Dendritic cell treated with granulocyte-macrophage colony-stimulating factor and Interleukin-4, amounts not matched to agents 40 ng/mL and 50 ng/mL, for 4 days (primary cell): ENCODE measurements around the gene TPRG1.

Experiments used
- H3K27ac Mint-ChIP-seq: one replicate; pipeline ENCODE4 v1.8.0; 2022; ENCODE audit warnings: mild to moderate bottlenecking, mixed read lengths
- H3K27me3 Mint-ChIP-seq: one replicate; pipeline ENCODE4 v1.8.0; 2022; ENCODE audit warnings: mild to moderate bottlenecking, mixed read lengths
- H3K36me3 Mint-ChIP-seq: one replicate; pipeline ENCODE4 v1.8.0; 2022; ENCODE audit warnings: low read depth, mixed read lengths
- H3K4me1 Mint-ChIP-seq: one replicate; pipeline ENCODE4 v1.8.0; 2022; ENCODE audit warnings: low read depth, mixed read lengths
- H3K4me3 Mint-ChIP-seq: one replicate; pipeline ENCODE4 v1.8.0; 2022; ENCODE audit warnings: mild to moderate bottlenecking, moderate library complexity, mixed read lengths
- H3K9me3 Mint-ChIP-seq: one replicate; pipeline ENCODE4 v1.8.0; 2022; ENCODE audit warnings: mixed read lengths
- intact Hi-C: fragments of 100-400 bp; cut with micrococcal nuclease; formaldehyde crosslinking; loops from one replicate; pipeline ENCODE4 v1.15.0; 2022

TPRG1 gene

GRCh38 chr3:189267981-189268613, 96.3 kb downstream of the TPRG1 start:
- Mint-ChIP-seq H3K9me3 (no peaks in the 10 kb centered on the region), H3K4me1 (no peaks in the 10 kb centered on the region), H3K36me3 (no peaks in the 10 kb centered on the region), H3K4me3 (no peak overlapping the region), H3K27me3 (no peaks in the 10 kb centered on the region), H3K27ac (no peak overlapping the region)
- intact Hi-C loops, result no loop called here

GRCh38 chr3:189269365-189269764, 97.6 kb downstream of the TPRG1 start:
- H3K9me3 Mint-ChIP-seq, result no peaks in the 10 kb centered on the region
- no peaks in the 10 kb centered on the region for H3K36me3 Mint-ChIP-seq
- H3K27ac Mint-ChIP-seq, result no peak overlapping the region
- H3K27me3 Mint-ChIP-seq, result no peaks in the 10 kb centered on the region
- intact Hi-C loops, result no loop called here
- no peaks in the 10 kb centered on the region for H3K4me1 Mint-ChIP-seq
- no peak overlapping the region for H3K4me3 Mint-ChIP-seq

GRCh38 chr3:189270248-189270832, 98.6 kb downstream of the TPRG1 start:
- Mint-ChIP-seq H3K36me3 (no peaks in the 10 kb centered on the region), H3K27ac (no peak overlapping the region), H3K4me3 (no peak overlapping the region), H3K4me1 (peaks cover 3% of the 10 kb centered on the region), H3K9me3 (no peaks in the 10 kb centered on the region), H3K27me3 (no peaks in the 10 kb centered on the region)
- intact Hi-C loops, result loop anchor here (5.0 kb wide), 1 partner anchor 677 kb away; no protein-coding TSS in a partner anchor

GRCh38 chr3:189272500-189273119, 100.8 kb downstream of the TPRG1 start:
- Mint-ChIP-seq H3K27me3 (no peaks in the 10 kb centered on the region), H3K4me3 (no peak overlapping the region), H3K4me1 (peaks cover 21% of the 10 kb centered on the region), H3K27ac (no peak overlapping the region), H3K9me3 (no peaks in the 10 kb centered on the region), H3K36me3 (no peaks in the 10 kb centered on the region)
- intact Hi-C loops, result loop anchor here (5.0 kb wide), 1 partner anchor 675 kb away; no protein-coding TSS in a partner anchor

- no peak overlapping the region for H3K4me3 Mint-ChIP-seq
- H3K4me1 Mint-ChIP-seq, result peaks cover 21% of the 10 kb centered on the region
- no peaks in the 10 kb centered on the region for H3K27me3 Mint-ChIP-seq
- H3K9me3 Mint-ChIP-seq, result no peaks in the 10 kb centered on the region
- no peaks in the 10 kb centered on the region for H3K36me3 Mint-ChIP-seq
- intact Hi-C loops, result loop anchor here (5.0 kb wide), 1 partner anchor 674 kb away; no protein-coding TSS in a partner anchor
- no peak overlapping the region for H3K27ac Mint-ChIP-seq
Measured at GRCh38 chr3:189273736-189274135, 102.0 kb downstream of the TPRG1 start.

GRCh38 chr3:189275182-189275581, 103.4 kb downstream of the TPRG1 start:
- no peak overlapping the region for H3K27ac Mint-ChIP-seq
- no peak overlapping the region for H3K4me3 Mint-ChIP-seq
- H3K4me1 Mint-ChIP-seq, result peaks cover 21% of the 10 kb centered on the region
- H3K27me3 Mint-ChIP-seq, result no peaks in the 10 kb centered on the region
- intact Hi-C loops, result no loop called here
- no peaks in the 10 kb centered on the region for H3K9me3 Mint-ChIP-seq
- H3K36me3 Mint-ChIP-seq, result no peaks in the 10 kb centered on the region

- Mint-ChIP-seq H3K27me3 (no peaks in the 10 kb centered on the region), H3K27ac (peak overlapping the region; percentile 3), H3K4me3 (no peak overlapping the region), H3K9me3 (no peaks in the 10 kb centered on the region), H3K4me1 (peaks cover 21% of the 10 kb centered on the region), H3K36me3 (no peaks in the 10 kb centered on the region)
- intact Hi-C loops, result no loop called here
Measured at GRCh38 chr3:189275852-189276251, 104.1 kb downstream of the TPRG1 start.

- no peaks in the 10 kb centered on the region for H3K36me3 Mint-ChIP-seq
- peak overlapping the region; percentile 3 for H3K27ac Mint-ChIP-seq
- H3K9me3 Mint-ChIP-seq, result no peaks in the 10 kb centered on the region
- intact Hi-C loops, result no loop called here
- peaks cover 21% of the 10 kb centered on the region for H3K4me1 Mint-ChIP-seq
- no peak overlapping the region for H3K4me3 Mint-ChIP-seq
- no peaks in the 10 kb centered on the region for H3K27me3 Mint-ChIP-seq
Measured at GRCh38 chr3:189276444-189277219, 104.9 kb downstream of the TPRG1 start.

GRCh38 chr3:189277711-189278110, 105.9 kb downstream of the TPRG1 start:
- H3K27ac Mint-ChIP-seq, result no peak overlapping the region
- no peaks in the 10 kb centered on the region for H3K9me3 Mint-ChIP-seq
- peaks cover 1% of the 10 kb centered on the region for H3K27me3 Mint-ChIP-seq
- H3K4me1 Mint-ChIP-seq, result peaks cover 21% of the 10 kb centered on the region
- H3K4me3 Mint-ChIP-seq, result no peak overlapping the region
- H3K36me3 Mint-ChIP-seq, result no peaks in the 10 kb centered on the region
- intact Hi-C loops, result no loop called here

- intact Hi-C loops, result no loop called here
- no peak overlapping the region for H3K4me3 Mint-ChIP-seq
- H3K36me3 Mint-ChIP-seq, result no peaks in the 10 kb centered on the region
- H3K4me1 Mint-ChIP-seq, result peaks cover 21% of the 10 kb centered on the region
- no peak overlapping the region for H3K27ac Mint-ChIP-seq
- peaks cover 1% of the 10 kb centered on the region for H3K27me3 Mint-ChIP-seq
- no peaks in the 10 kb centered on the region for H3K9me3 Mint-ChIP-seq
Measured at GRCh38 chr3:189278221-189278620, 106.5 kb downstream of the TPRG1 start.

- Mint-ChIP-seq H3K27me3 (peaks cover 1% of the 10 kb centered on the region), H3K4me3 (no peak overlapping the region), H3K27ac (no peak overlapping the region), H3K9me3 (no peaks in the 10 kb centered on the region), H3K4me1 (peaks cover 7% of the 10 kb centered on the region), H3K36me3 (no peaks in the 10 kb centered on the region)
- intact Hi-C loops, result no loop called here
Measured at GRCh38 chr3:189282189-189282588, 110.4 kb downstream of the TPRG1 start.

GRCh38 chr3:189282741-189283140, 111.0 kb downstream of the TPRG1 start:
- H3K4me1 Mint-ChIP-seq, result peaks cover 5% of the 10 kb centered on the region
- no peaks in the 10 kb centered on the region for H3K36me3 Mint-ChIP-seq
- H3K9me3 Mint-ChIP-seq, result no peaks in the 10 kb centered on the region
- no peak overlapping the region for H3K27ac Mint-ChIP-seq
- no peak overlapping the region for H3K4me3 Mint-ChIP-seq
- intact Hi-C loops, result no loop called here
- H3K27me3 Mint-ChIP-seq, result peaks cover 1% of the 10 kb centered on the region

- intact Hi-C loops, result no loop called here
- Mint-ChIP-seq H3K9me3 (no peaks in the 10 kb centered on the region), H3K27ac (no peak overlapping the region), H3K4me1 (peaks cover 5% of the 10 kb centered on the region), H3K36me3 (no peaks in the 10 kb centered on the region), H3K4me3 (no peak overlapping the region), H3K27me3 (peaks cover 1% of the 10 kb centered on the region)
Measured at GRCh38 chr3:189286188-189286587, 114.4 kb downstream of the TPRG1 start.

GRCh38 chr3:189286916-189287315, 115.1 kb downstream of the TPRG1 start:
- Mint-ChIP-seq H3K9me3 (no peaks in the 10 kb centered on the region), H3K4me3 (no peak overlapping the region), H3K4me1 (peaks cover 5% of the 10 kb centered on the region), H3K27ac (no peak overlapping the region), H3K36me3 (no peaks in the 10 kb centered on the region), H3K27me3 (peaks cover 1% of the 10 kb centered on the region)
- intact Hi-C loops, result no loop called here
